ENCODE results near the gene R3HDM2. TPM values are rescaled to one million over a fixed set of nuclear protein-coding genes. Genes with fewer than 3 reads are reported as not detected.

Gene R3HDM2
- total RNA-seq, 1 donor, result 22.3 TPM

DNA sequence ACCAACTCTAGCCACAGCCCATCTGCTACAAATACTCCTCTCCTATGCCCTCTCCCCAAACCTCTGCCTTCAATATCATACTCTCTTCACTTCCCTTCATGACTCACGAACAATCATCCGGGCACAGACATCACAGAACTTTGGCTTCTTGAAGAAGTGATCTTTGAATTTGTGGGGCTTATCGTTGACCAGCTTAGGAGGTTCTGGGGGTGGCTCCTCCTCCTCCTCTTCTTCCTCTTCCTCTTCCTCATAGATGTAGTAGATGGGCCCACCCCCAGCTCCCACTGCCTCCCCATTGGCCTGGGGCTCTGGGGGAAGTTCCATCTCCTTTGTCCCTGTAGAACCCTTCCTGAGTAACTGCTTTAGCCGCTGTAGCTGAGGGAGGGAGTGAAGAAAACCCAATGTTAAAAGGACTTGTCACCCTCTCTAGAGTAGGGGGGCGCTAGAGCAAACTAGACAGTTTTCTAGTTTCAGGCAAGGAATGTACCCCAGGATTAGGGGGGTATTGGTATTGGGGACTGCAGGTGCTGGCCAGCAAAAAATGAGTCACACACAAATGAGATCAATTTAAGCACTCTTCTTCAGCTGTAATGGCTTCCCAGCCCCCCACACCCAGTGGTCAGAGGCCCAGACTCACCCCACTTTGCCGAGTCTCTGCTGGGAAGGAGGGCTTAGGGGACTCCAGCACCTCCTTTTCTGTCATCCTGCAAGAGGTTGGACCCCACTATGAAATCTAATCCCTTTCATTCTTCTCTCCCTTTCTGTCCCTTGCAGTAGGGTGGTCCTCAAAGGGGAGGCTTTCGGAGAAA is 181.7 kb downstream of the R3HDM2 start:
- TF ChIP-seq, protein P1, sequence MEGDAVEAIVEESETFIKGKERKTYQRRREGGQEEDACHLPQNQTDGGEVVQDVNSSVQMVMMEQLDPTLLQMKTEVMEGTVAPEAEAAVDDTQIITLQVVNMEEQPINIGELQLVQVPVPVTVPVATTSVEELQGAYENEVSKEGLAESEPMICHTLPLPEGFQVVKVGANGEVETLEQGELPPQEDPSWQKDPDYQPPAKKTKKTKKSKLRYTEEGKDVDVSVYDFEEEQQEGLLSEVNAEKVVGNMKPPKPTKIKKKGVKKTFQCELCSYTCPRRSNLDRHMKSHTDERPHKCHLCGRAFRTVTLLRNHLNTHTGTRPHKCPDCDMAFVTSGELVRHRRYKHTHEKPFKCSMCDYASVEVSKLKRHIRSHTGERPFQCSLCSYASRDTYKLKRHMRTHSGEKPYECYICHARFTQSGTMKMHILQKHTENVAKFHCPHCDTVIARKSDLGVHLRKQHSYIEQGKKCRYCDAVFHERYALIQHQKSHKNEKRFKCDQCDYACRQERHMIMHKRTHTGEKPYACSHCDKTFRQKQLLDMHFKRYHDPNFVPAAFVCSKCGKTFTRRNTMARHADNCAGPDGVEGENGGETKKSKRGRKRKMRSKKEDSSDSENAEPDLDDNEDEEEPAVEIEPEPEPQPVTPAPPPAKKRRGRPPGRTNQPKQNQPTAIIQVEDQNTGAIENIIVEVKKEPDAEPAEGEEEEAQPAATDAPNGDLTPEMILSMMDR (IDR thresholded peaks at IDR 0.05; ENCODE audit: insufficient read depth, low read length), result no peak
- no peak overlapping the region for H3K4me3 ChIP-seq (ENCODE audit: low read depth, low read length)
- no peak for DNase-seq (ENCODE audit: low read depth)

DNA sequence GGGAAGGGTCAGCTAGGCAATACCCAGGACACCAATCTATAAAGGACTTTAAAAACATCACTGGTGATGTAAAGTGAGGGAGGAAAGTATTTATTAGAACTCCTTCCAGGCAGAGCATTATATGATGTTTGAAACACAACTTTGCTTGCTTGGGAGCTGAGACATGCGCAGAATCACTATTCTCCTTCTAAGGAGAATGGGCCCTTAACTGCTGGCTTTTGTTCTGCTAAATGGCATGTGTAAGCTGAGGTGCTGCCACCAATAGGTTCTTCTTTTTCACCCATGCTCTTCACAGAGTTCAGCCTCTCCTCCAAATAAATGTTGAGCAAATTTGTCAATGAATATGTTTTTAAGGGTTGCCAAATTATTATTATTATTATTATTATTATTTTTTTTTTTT is 183.8 kb downstream of the R3HDM2 start:
- DNase-seq (ENCODE audit: low read depth), result no peak
- no peak overlapping the region for H3K4me3 ChIP-seq (ENCODE audit: low read depth, low read length)
- TF ChIP-seq, protein P1 (IDR thresholded peaks at IDR 0.05; ENCODE audit: insufficient read depth, low read length), result no peak

DNA sequence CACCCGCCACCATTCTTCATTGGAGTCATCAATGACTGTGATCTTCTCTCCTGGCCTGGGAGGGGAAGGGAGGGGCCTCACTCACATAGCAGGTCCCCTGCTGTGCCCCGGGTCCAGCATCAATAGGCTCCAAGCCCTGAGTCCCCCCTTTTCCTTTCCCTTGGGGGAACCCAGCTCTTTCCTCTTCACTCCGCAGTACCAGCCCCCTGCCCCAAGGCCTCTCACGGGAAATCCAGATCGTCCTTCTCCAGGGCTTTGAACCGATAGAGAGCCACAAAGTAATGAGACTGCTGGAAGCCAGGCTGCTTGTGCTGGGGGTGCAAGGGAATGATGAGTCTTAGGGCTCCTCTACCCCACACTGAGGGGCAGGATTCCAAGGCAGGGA is 186.5 kb downstream of the R3HDM2 start:
- no peak overlapping the region for H3K4me3 ChIP-seq (ENCODE audit: low read depth, low read length)
- no peak for DNase-seq (ENCODE audit: low read depth)
- TF ChIP-seq, protein P1 (IDR thresholded peaks at IDR 0.05; ENCODE audit: insufficient read depth, low read length), result no peak

DNA sequence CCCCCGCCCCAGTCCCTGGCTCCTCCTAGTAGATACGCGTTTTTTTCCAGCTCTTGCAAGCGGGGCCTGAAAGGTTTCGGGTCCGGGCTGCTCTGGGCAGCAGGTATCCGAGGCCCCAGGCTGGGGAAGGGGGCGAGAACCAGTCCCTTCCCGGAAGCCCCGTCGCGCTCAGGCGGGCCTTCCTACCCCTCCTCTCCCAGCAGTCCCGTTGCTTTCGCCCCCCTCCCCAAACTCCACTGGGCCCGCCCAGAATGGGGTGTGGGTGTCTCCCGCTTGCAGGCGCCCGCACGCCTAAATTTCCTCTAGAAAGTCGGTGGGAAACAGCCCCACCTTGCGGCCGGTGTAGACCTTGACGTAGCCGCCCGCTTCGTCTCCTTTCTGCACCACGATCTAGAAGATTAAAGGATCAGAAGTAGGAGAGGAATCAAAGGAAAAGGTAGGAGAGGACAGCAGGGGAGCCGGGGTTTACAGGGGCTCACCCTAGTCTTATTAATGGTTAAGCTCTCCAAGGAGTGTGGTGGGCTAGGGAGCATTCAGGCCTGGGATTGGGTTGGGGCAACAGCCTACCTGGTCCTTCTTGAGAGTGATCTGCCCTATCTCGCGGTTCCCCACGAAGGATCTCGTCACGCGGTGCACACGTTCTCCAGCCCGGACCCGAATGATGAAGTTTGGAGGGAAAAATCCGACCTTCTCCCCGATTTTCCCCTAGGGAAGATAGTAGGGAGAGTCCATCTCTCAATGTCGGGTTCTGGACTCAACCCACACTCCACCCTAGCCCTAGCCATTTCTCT is 187.1 kb downstream of the R3HDM2 start:
- TF ChIP-seq, protein P1 (IDR thresholded peaks at IDR 0.05; ENCODE audit: insufficient read depth, low read length), result peak; percentile 82
- peak overlapping the region; percentile 44 for H3K4me3 ChIP-seq (ENCODE audit: low read depth, low read length)
- DNase-seq (ENCODE audit: low read depth), result peak; percentile 72

DNA sequence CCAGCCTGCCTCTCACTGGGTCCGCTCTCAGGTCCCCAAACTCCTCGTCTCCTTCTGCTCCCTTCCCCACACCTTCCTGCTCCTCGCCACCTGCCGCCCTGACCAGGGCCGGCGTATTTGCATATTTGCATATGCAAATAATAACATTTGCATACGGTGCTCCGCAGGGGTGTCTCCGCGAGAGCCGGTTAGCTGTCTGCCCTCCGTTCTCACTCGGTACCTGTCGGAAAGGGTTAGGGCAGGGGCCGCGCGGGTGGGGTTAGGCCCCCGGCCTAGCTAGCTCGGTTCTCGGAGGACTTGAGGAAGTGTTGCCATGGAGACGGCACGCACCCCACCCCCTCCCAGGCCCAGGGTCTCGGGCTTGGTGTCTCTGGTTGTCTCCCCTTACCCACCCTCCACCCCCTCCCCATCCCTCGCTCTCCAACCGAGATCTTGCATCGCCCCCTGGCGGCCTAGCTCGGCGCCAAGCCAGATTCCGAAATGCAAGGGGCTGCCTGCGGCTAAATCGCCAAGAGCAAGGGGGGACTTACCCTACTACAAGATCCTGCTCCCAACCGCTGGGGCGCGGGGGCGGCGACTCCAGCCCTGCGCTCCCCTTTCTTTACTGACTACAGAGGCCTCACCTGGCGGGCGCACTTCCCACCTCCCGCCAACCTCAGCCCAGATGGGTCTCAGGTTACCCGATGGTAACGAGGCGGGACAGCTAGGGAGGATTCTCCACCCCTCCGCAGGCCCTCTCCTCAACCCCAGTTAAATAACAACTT is 188.0 kb downstream of the R3HDM2 start:
- H3K4me3 ChIP-seq (ENCODE audit: low read depth, low read length), result peak overlapping the region; percentile 28
- TF ChIP-seq, protein P1 (IDR thresholded peaks at IDR 0.05; ENCODE audit: insufficient read depth, low read length), result peak; percentile 68
- DNase-seq (ENCODE audit: low read depth), result peak; percentile 37

DNA sequence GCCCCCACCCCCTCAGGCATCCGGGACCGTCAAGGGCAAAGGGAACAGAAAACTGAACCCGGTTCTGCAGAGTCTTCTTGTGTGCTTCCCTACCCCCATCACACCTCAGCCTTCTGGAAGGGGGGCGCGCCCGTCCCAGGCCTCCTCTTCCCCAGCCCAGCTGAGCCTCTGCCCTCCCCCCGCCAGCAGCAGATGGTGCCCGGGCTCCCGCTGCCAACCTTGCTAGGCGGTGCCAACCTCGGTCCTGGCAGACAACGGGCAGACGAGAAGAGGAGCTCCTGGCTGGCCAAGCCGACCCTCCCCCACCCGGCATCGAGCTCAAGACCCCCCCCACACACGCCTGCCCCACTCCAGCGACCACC is 188.5 kb downstream of the R3HDM2 start:
- DNase-seq (ENCODE audit: low read depth), result no peak
- TF ChIP-seq, protein P1 (IDR thresholded peaks at IDR 0.05; ENCODE audit: insufficient read depth, low read length), result no peak
- peak overlapping the region; percentile 76 for H3K4me3 ChIP-seq (ENCODE audit: low read depth, low read length)
